WERI-Rb-1 (cell line): ENCODE data around the gene P4HTM.

Experiments
- DNase-seq: peaks from one replicate; pipeline ENCODE4 v3.0.0-alpha.2; 2020
- H3K27ac ChIP-seq: fragments of 250-450 bp; sonication (Bioruptor Pico); 2 replicates; pipeline ENCODE4 v1.5.1; 2020; ENCODE audit warnings: mild to moderate bottlenecking, moderate library complexity
- H3K27me3 ChIP-seq: fragments of 250-450 bp; sonication (Bioruptor Pico); 2 replicates; pipeline ENCODE4 v1.5.1; 2021; ENCODE audit warnings: mild to moderate bottlenecking, low read depth, moderate library complexity; ENCODE audit not compliant: insufficient read depth, severe bottlenecking
- H3K36me3 ChIP-seq: fragments of 250-450 bp; sonication (Bioruptor Pico); 2 replicates; pipeline ENCODE4 v1.5.1; 2020; ENCODE audit warnings: mild to moderate bottlenecking, moderate library complexity
- H3K4me3 ChIP-seq: 2 replicates; pipeline ENCODE4 v1.5.1; 2011; ENCODE audit warnings: low read depth, mild to moderate bottlenecking, control low read depth, low read length
- H3K9me3 ChIP-seq: fragments of 250-450 bp; sonication (Bioruptor Pico); 2 replicates; pipeline ENCODE4 v1.5.1; 2021; ENCODE audit warnings: mild to moderate bottlenecking, moderate library complexity; ENCODE audit not compliant: severe bottlenecking
- TF ChIP-seq, protein P1 (sequence below): IDR thresholded peaks from 2 replicates; pipeline ENCODE4 v1.5.1; 2011; ENCODE audit warnings: low read depth, mild to moderate bottlenecking, control low read depth, inconsistent platforms, low read length

The P4HTM gene

DNA sequence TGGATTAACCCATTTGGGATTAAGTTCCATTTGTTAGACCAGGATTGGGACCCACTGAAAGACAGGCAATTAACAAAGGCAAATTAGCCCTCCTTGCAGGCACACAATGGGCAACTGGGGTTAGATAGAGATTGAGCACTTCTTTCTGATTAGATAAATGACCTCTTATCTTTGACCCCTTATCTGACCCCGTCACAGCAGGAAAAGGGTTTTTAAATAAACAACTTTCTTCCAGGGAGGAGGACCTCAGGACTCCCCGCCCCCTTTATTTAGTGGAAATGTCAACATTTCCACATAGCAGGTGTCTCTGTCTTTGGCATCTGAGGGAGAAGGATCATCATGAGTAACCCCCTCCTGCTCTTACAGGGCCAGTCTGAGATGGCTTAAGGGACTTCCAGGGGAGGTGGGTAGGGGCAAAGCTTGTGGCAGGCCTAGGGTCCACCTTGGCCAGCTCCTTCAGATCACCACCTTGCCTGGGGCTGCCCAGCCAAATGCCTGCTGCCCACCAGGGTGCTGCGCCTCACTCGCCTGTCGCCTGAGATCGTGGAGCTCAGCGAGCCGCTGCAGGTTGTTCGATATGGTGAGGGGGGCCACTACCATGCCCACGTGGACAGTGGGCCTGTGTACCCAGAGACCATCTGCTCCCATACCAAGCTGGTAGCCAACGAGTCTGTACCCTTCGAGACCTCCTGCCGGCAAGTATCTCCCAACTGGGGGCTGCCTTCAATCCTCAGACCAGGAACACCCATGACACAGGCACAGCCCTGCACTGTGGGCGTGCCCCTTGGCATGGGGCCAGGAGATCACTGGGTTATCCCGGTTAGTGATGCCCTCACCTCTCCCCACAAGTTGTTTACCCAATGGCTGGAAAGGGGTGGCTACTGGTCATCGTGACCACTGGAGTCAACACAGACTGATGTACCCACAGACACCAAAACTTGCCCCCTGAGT is 14.6 kb downstream of the P4HTM start:
- Histone ChIP-seq H3K27me3 (no peaks in the 10 kb centered on the region), H3K36me3 (peaks cover 17% of the 10 kb centered on the region), H3K4me3 (no peak overlapping the region), H3K9me3 (no peaks in the 10 kb centered on the region), H3K27ac (no peak overlapping the region)
- TF ChIP-seq, protein P1, sequence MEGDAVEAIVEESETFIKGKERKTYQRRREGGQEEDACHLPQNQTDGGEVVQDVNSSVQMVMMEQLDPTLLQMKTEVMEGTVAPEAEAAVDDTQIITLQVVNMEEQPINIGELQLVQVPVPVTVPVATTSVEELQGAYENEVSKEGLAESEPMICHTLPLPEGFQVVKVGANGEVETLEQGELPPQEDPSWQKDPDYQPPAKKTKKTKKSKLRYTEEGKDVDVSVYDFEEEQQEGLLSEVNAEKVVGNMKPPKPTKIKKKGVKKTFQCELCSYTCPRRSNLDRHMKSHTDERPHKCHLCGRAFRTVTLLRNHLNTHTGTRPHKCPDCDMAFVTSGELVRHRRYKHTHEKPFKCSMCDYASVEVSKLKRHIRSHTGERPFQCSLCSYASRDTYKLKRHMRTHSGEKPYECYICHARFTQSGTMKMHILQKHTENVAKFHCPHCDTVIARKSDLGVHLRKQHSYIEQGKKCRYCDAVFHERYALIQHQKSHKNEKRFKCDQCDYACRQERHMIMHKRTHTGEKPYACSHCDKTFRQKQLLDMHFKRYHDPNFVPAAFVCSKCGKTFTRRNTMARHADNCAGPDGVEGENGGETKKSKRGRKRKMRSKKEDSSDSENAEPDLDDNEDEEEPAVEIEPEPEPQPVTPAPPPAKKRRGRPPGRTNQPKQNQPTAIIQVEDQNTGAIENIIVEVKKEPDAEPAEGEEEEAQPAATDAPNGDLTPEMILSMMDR: no peak
- DNase-seq: no peak

DNA sequence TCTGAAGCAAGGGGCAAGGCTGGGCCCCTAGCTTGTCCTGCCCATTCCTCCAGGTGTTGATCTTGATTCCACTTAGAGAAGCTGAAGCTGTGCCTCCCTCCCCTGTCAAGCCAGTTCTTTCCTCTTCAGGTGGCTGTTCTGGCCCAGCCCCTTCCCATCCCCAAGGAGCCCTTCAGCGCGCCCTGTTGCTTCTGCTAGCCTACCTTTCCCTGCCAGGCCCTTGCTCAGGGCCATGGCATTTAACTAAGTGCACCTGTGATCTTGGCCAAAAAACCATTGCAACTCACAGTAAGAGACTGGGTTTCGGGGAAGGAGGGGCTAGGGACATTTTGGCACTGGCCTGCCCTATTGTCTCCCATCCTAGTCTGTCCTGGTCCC is 15.3 kb downstream of the P4HTM start:
- no peak for DNase-seq
- peaks cover 23% of the 10 kb centered on the region for H3K36me3 ChIP-seq
- H3K9me3 ChIP-seq: no peaks in the 10 kb centered on the region
- H3K4me3 ChIP-seq: no peak overlapping the region
- no peak overlapping the region for H3K27ac ChIP-seq
- TF ChIP-seq, protein P1: no peak
- no peaks in the 10 kb centered on the region for H3K27me3 ChIP-seq

DNA sequence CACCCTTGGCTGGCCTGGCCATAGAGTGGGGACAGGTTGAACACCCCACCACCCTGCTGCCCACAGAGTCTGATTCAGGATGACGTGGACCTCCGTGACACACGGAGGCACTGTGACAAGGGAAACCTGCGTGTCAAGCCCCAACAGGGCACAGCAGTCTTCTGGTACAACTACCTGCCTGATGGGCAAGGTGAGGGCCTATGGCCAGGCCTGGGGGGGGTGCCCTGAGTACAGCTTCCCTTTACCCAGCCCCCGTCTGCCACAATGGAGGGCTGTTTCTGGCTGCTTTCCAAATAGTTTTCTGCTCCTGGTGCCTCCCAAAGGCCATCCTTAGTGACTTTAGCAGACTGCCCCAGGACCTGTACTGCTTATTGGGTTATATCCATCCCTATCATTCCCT is 16.0 kb downstream of the P4HTM start:
- Histone ChIP-seq H3K27ac (peak overlapping the region; percentile 97), H3K36me3 (peaks cover 23% of the 10 kb centered on the region), H3K4me3 (peak overlapping the region; percentile 74), H3K27me3 (no peaks in the 10 kb centered on the region), H3K9me3 (no peaks in the 10 kb centered on the region)
- DNase-seq: no peak
- TF ChIP-seq, protein P1: no peak

DNA sequence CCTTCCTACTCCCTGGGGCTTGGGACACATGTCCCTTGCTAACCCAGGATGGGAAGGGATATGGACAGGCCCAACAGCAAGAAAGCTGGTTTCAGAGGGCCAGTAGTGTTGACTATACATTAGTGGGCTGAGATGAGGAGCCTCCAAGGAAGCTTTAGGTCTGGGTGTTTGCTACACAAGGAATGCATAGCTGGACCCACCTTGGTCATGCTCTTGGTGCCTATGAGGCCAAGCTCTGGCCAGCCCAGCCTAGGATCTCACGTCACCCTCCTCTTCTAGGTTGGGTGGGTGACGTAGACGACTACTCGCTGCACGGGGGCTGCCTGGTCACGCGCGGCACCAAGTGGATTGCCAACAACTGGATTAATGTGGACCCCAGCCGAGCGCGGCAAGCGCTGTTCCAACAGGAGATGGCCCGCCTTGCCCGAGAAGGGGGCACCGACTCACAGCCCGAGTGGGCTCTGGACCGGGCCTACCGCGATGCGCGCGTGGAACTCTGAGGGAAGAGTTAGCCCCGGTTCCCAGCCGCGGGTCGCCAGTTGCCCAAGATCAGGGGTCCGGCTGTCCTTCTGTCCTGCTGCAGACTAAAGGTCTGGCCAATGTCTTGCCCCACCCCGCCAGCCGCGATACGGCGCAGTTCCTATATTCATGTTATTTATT is 16.5 kb downstream of the P4HTM start:
- Histone ChIP-seq H3K9me3 (no peaks in the 10 kb centered on the region), H3K4me3 (peak overlapping the region; percentile 74), H3K27ac (peak overlapping the region; percentile 97), H3K36me3 (peaks cover 25% of the 10 kb centered on the region), H3K27me3 (no peaks in the 10 kb centered on the region)
- no peak for DNase-seq
- TF ChIP-seq, protein P1: no peak

DNA sequence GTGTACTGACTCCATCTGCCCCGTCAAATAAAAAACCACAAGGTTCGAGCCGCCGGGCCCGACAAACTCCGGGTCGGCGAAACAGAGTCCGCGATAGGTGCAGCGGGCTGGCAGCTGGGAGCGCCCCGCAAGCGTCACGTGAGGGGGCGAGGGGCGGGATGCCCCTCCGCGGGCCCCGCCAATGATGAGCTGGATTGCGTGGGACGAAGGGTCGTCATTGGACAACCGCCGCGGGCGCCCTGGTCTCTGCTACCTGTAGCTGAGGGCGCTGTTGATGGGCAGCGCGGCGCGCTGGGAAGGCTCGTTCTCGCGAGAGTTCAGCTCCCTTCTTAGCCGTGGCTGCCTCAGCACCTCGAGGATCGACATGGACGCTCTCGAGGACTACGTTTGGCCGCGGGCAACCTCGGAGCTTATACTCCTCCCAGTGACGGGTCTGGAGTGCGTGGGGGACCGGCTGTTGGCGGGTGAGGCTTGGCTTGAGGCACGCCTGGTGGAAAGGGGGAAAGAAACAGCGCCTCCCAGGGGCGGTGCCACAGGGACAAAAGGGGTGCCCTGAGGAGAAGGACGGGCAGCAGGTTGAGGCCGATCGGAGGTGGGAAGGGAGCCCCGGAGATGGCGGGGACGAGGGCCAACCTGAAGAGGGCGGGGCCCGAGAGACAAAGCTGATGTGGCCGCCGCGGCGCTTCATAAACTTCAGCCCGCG is 17.2 kb downstream of the P4HTM start, which contains the start of gene WDR6:
Gene WDR6, plus strand, starts transcription at position 324 of the 703 bp plus-strand sequence. Its CDS starts 41 bp downstream, at position 365.
- peak within 1 kb of the TSS; percentile 74 for H3K4me3 ChIP-seq
- peak within 1 kb of the TSS; percentile 97 for H3K27ac ChIP-seq
- H3K27me3 ChIP-seq: no peaks in the 10 kb centered on the region
- TF ChIP-seq, protein P1: peak; percentile 51
- peak; percentile 98 for DNase-seq
- no peaks in the 10 kb centered on the region for H3K9me3 ChIP-seq
- H3K36me3 ChIP-seq: peaks cover 32% of the 10 kb centered on the region
